ENCODE measurements around the gene ANKRD35. TPM values are rescaled to one million over a fixed set of nuclear protein-coding genes. Genes with fewer than 3 reads are reported as not detected.

The ANKRD35 gene
- total and polyA plus RNA-seq, 9 of the 15 experiments (the other 6 are each of a cell fraction or from before 2014, with no cell fraction given): 0.07 to 0.14 (median 0.07) TPM; not detected in 5

GRCh38 chr1:145918144-145918991, 32.7 kb upstream of the ANKRD35 start, which contains the start of gene PEX11B (continued):
- TF ChIP-seq ZNF407 (IDR thresholded peaks at IDR 0.05; ENCODE audit: low read depth) (peak; percentile 96), ZNF23 (CRISPR knock-in tag; IDR thresholded peaks at IDR 0.05) (no peak), MAFF (IDR thresholded peaks at IDR 0.05; ENCODE audit: low read length) (no peak), MAFK (IDR thresholded peaks at IDR 0.05; ENCODE audit: low read length) (no peak), ATF3 (IDR thresholded peaks at IDR 0.05) (no peak), ATF3 (CRISPR knock-in tag; conservative IDR thresholded peaks at IDR 0.05) (no peak), HCFC1 (IDR thresholded peaks at IDR 0.05; ENCODE audit: low read depth, low read length) (peak; percentile 56; the same call in 1 of the 2 replicates), CEBPB (tag; IDR thresholded peaks at IDR 0.05) (no peak), CLOCK (CRISPR knock-in tag; IDR thresholded peaks at IDR 0.05; ENCODE audit: borderline replicate concordance) (no peak), EGR1 (conservative IDR thresholded peaks at IDR 0.05) (no peak), PURB (CRISPR knock-in tag; IDR thresholded peaks at IDR 0.05; ENCODE audit: low read depth) (no peak), ZNF324 (CRISPR knock-in tag; IDR thresholded peaks at IDR 0.05) (no peak)
